Measurements from ENCODE around the gene FASTKD2.

FASTKD2 gene

GRCh38 chr2:206728277-206729199, 36.9 kb upstream of the FASTKD2 start:
- no peaks in the 10 kb centered on the region for H4K20me1 ChIP-seq (ENCODE audit: insufficient read depth, low read length, poor library complexity, severe bottlenecking)
- H3K36me3 ChIP-seq (ENCODE audit: insufficient read depth, low read length), result no peaks in the 10 kb centered on the region
- H3K9ac ChIP-seq (ENCODE audit: low read depth, low read length, poor library complexity, severe bottlenecking), result no peak overlapping the region
- H3K79me2 ChIP-seq (ENCODE audit: insufficient read depth, low read length), result no peaks in the 10 kb centered on the region
- H3K4me3 ChIP-seq (ENCODE audit: low read length, poor library complexity, severe bottlenecking), result no peak overlapping the region
- H3K9me2 ChIP-seq (replicated peaks; ENCODE audit: low read depth, low read length), result no peaks in the 10 kb centered on the region
- no peaks in the 10 kb centered on the region for H3F3A ChIP-seq (ENCODE audit: low read depth)
- no peak overlapping the region for H3K4me2 ChIP-seq (ENCODE audit: low read depth, low read length, poor library complexity, severe bottlenecking)
- no peak for TF ChIP-seq EZH2phosphoT487 (IDR thresholded peaks at IDR 0.05; ENCODE audit: borderline replicate concordance)
- no peak for TF ChIP-seq CTCF (conservative IDR thresholded peaks at IDR 0.05; ENCODE audit: low read length)
- no peak overlapping the region for H2AFZ ChIP-seq (ENCODE audit: low read length)
- no peaks in the 10 kb centered on the region for H3K4me1 ChIP-seq (ENCODE audit: insufficient read depth, low read length, poor library complexity, severe bottlenecking)
- no peaks in the 10 kb centered on the region for H3K9me3 ChIP-seq (ENCODE audit: insufficient read depth, low read depth, low read length)
- H3K27me3 ChIP-seq (ENCODE audit: insufficient read depth, low read length, poor library complexity, severe bottlenecking), result no peaks in the 10 kb centered on the region

GRCh38 chr2:206733341-206733740, 32.1 kb upstream of the FASTKD2 start:
- no peak overlapping the region for H3K4me3 ChIP-seq (ENCODE audit: low read length, poor library complexity, severe bottlenecking)
- H3F3A ChIP-seq (ENCODE audit: low read depth), result no peaks in the 10 kb centered on the region
- H4K20me1 ChIP-seq (ENCODE audit: insufficient read depth, low read length, poor library complexity, severe bottlenecking), result no peaks in the 10 kb centered on the region
- H3K9ac ChIP-seq (ENCODE audit: low read depth, low read length, poor library complexity, severe bottlenecking), result no peak overlapping the region
- H3K27me3 ChIP-seq (ENCODE audit: insufficient read depth, low read length, poor library complexity, severe bottlenecking), result no peaks in the 10 kb centered on the region
- no peaks in the 10 kb centered on the region for H3K79me2 ChIP-seq (ENCODE audit: insufficient read depth, low read length)
- no peaks in the 10 kb centered on the region for H3K9me2 ChIP-seq (replicated peaks; ENCODE audit: low read depth, low read length)
- H3K4me1 ChIP-seq (ENCODE audit: insufficient read depth, low read length, poor library complexity, severe bottlenecking), result no peaks in the 10 kb centered on the region
- H3K4me2 ChIP-seq (ENCODE audit: low read depth, low read length, poor library complexity, severe bottlenecking), result no peak overlapping the region
- H3K36me3 ChIP-seq (ENCODE audit: insufficient read depth, low read length), result no peaks in the 10 kb centered on the region
- no peak overlapping the region for H2AFZ ChIP-seq (ENCODE audit: low read length)
- no peak for TF ChIP-seq EZH2phosphoT487 (IDR thresholded peaks at IDR 0.05; ENCODE audit: borderline replicate concordance)
- no peak for TF ChIP-seq CTCF (conservative IDR thresholded peaks at IDR 0.05; ENCODE audit: low read length)
- no peaks in the 10 kb centered on the region for H3K9me3 ChIP-seq (ENCODE audit: insufficient read depth, low read depth, low read length)

- Histone ChIP-seq H3K4me3 (ENCODE audit: low read length, poor library complexity, severe bottlenecking) (no peak overlapping the region), H3K27me3 (ENCODE audit: insufficient read depth, low read length, poor library complexity, severe bottlenecking) (no peaks in the 10 kb centered on the region), H3K9me3 (ENCODE audit: insufficient read depth, low read depth, low read length) (no peaks in the 10 kb centered on the region), H3F3A (ENCODE audit: low read depth) (no peaks in the 10 kb centered on the region), H3K4me1 (ENCODE audit: insufficient read depth, low read length, poor library complexity, severe bottlenecking) (no peaks in the 10 kb centered on the region), H3K4me2 (ENCODE audit: low read depth, low read length, poor library complexity, severe bottlenecking) (no peak overlapping the region), H3K79me2 (ENCODE audit: insufficient read depth, low read length) (no peaks in the 10 kb centered on the region), H3K9me2 (replicated peaks; ENCODE audit: low read depth, low read length) (no peaks in the 10 kb centered on the region), H3K9ac (ENCODE audit: low read depth, low read length, poor library complexity, severe bottlenecking) (no peak overlapping the region), H4K20me1 (ENCODE audit: insufficient read depth, low read length, poor library complexity, severe bottlenecking) (no peaks in the 10 kb centered on the region), H3K36me3 (ENCODE audit: insufficient read depth, low read length) (no peaks in the 10 kb centered on the region), H2AFZ (ENCODE audit: low read length) (no peak overlapping the region)
- TF ChIP-seq CTCF (conservative IDR thresholded peaks at IDR 0.05; ENCODE audit: low read length), result no peak
- no peak for TF ChIP-seq EZH2phosphoT487 (IDR thresholded peaks at IDR 0.05; ENCODE audit: borderline replicate concordance)
Observed at GRCh38 chr2:206736935-206737334, 28.5 kb upstream of the FASTKD2 start.

Data from Loucy (cell line).